A549 (cell line): Measurements from ENCODE around the gene APMAP. TPM values are rescaled to one million over a fixed set of nuclear protein-coding genes. Genes with fewer than 3 reads are reported as not detected.

Experiments
- ATAC-seq, 2 experiments: fragments of 200-7000 bp in 1 of 2; fragments of >200 bp in 1 of 2; cut with Nextera tagmentation in 1 of 2; cut with Tn5 transposase in 1 of 2; 3 replicates each; pipeline versions ENCODE4 v1.8.0 to v1.9.1; 2018 to 2020; ENCODE audit warnings: mild to moderate bottlenecking in 1 of 2, moderate library complexity in 1 of 2
- CTCF ChIA-PET: fragments of 300-600 bp; sonication (Branson Sonifier 250); formaldehyde crosslinking; extraction: SDS; loops from one replicate; lab custom pipeline; 2021; ENCODE audit warnings: antibody characterized with exemption, inconsistent platforms; lab: Yijun Ruan, JAX
- POLR2A ChIA-PET: fragments of 350-600 bp; formaldehyde crosslinking; extraction: SDS; loops from one replicate; lab custom pipeline; 2021; ENCODE audit warnings: antibody characterized with exemption, inconsistent platforms; lab: Yijun Ruan, JAX
- DNase-seq, 2 experiments: peaks; one replicate each; pipeline versions ENCODE4 v3.0.0 to v3.0.0-alpha.2; 2011 to 2016; ENCODE audit warnings: low read depth in 1 of 2, low spot score in 1 of 2
- FAIRE-seq: peaks from 2 replicates; lab custom pipeline; 2011; peaks lifted over from hg19 to GRCh38; lab: Jason Lieb, UNC
- H3K27ac ChIP-seq, 2 experiments: fragments of >200 bp; sonication (Bioruptor Twin); formaldehyde crosslinking; 3 replicates each; pipeline ENCODE4 v1.5.1; 2016 to 2017
- H3K4me1 ChIP-seq: fragments of >200 bp; sonication (Bioruptor Twin); formaldehyde crosslinking; 3 replicates; pipeline ENCODE4 v1.6.1; 2016
- H3K4me2 ChIP-seq: fragments of >200 bp; sonication (Bioruptor Twin); formaldehyde crosslinking; 3 replicates; pipeline ENCODE4 v1.6.1; 2016
- H3K4me3 ChIP-seq: fragments of >200 bp; sonication (Bioruptor Twin); formaldehyde crosslinking; 3 replicates; pipeline ENCODE4 v1.5.1; 2016
- H3K9me3 ChIP-seq: fragments of >200 bp; sonication (Bioruptor Twin); formaldehyde crosslinking; 3 replicates; pipeline ENCODE4 v1.6.1; 2016
- BCL3 ChIP-seq: fragments of >200 bp; sonication (Bioruptor Twin); formaldehyde crosslinking; IDR thresholded peaks from 3 replicates; pipeline ENCODE4 v1.6.1; 2016
- CBX2 ChIP-seq: fragments of 200-600 bp; sonication (generic); IDR thresholded peaks from 2 replicates; pipeline ENCODE4 v1.6.1; 2016; ENCODE audit warnings: low read depth, mild to moderate bottlenecking, borderline replicate concordance
- CHD4 ChIP-seq: fragments of 200-600 bp; sonication (generic); IDR thresholded peaks from 2 replicates; pipeline ENCODE4 v1.6.1; 2016; ENCODE audit warnings: antibody characterized with exemption, mild to moderate bottlenecking, borderline replicate concordance
- CTCF ChIP-seq: fragments of >200 bp; sonication (Bioruptor Twin); formaldehyde crosslinking; IDR thresholded peaks from 3 replicates; pipeline ENCODE4 v1.5.1; 2016
- EHF ChIP-seq: fragments of 250-450 bp; sonication (Bioruptor Pico); IDR thresholded peaks from 2 replicates; pipeline ENCODE4 v1.5.0; 2020; ENCODE audit warnings: mild to moderate bottlenecking
- ELK1 ChIP-seq: fragments of 150-350 bp; IDR thresholded peaks from 2 replicates; pipeline ENCODE4 v1.6.1; 2014; ENCODE audit warnings: low read depth, mild to moderate bottlenecking, low read length
- EP300 ChIP-seq, 2 experiments: fragments of >200 bp; sonication (Bioruptor Twin); formaldehyde crosslinking; IDR thresholded peaks; 2 replicates in 1 of 2; 3 replicates in 1 of 2; pipeline ENCODE4 v1.6.1; 2016 to 2017
- ESRRA ChIP-seq: fragments of 150-350 bp; IDR thresholded peaks from 2 replicates; pipeline ENCODE4 v1.6.1; 2014; ENCODE audit warnings: mild to moderate bottlenecking, low read length, borderline replicate concordance
- FOXS1 ChIP-seq: fragments of 250-450 bp; sonication (Bioruptor Pico); IDR thresholded peaks from 2 replicates; pipeline ENCODE4 v1.5.0; 2020; ENCODE audit warnings: mild to moderate bottlenecking, moderate library complexity
- HES2 ChIP-seq: fragments of >200 bp; sonication (Bioruptor Twin); formaldehyde crosslinking; IDR thresholded peaks from 2 replicates; pipeline ENCODE4 v1.6.1; 2016
- HEYL ChIP-seq: fragments of 250-450 bp; sonication (Bioruptor Pico); IDR thresholded peaks from 2 replicates; pipeline ENCODE4 v1.8.0; 2021; ENCODE audit warnings: mild to moderate bottlenecking, moderate library complexity
- HMGXB4 ChIP-seq: fragments of 250-450 bp; sonication (Bioruptor Pico); IDR thresholded peaks from 2 replicates; pipeline ENCODE4 v1.5.0; 2021; ENCODE audit warnings: mild to moderate bottlenecking, moderate library complexity, borderline replicate concordance
- HOXB13 ChIP-seq: fragments of 250-450 bp; sonication (Bioruptor Pico); IDR thresholded peaks from 2 replicates; pipeline ENCODE4 v1.5.0; 2020; ENCODE audit warnings: low read depth, mild to moderate bottlenecking, moderate library complexity
- KDM5A ChIP-seq: fragments of 200-600 bp; sonication (generic); IDR thresholded peaks from 2 replicates; pipeline ENCODE4 v1.6.1; 2016; ENCODE audit warnings: antibody characterized with exemption, mild to moderate bottlenecking
- MAX ChIP-seq: IDR thresholded peaks from 2 replicates; pipeline ENCODE4 v1.6.1; 2012
- MYC ChIP-seq: IDR thresholded peaks from 2 replicates; pipeline ENCODE4 v1.6.1; 2012; ENCODE audit warnings: mild to moderate bottlenecking, inconsistent platforms, low read length, improper control_type of control experiment, borderline replicate concordance
- NPAS2 ChIP-seq: fragments of 250-450 bp; sonication (Bioruptor Pico); IDR thresholded peaks from 2 replicates; pipeline ENCODE4 v1.8.0; 2022; ENCODE audit warnings: mild to moderate bottlenecking, moderate library complexity, borderline replicate concordance
- PHF8 ChIP-seq: fragments of 200-600 bp; sonication (generic); IDR thresholded peaks from 2 replicates; pipeline ENCODE4 v1.6.1; 2016; ENCODE audit warnings: low read depth, mild to moderate bottlenecking, antibody characterized with exemption, moderate library complexity, borderline replicate concordance
- POLR2A ChIP-seq: IDR thresholded peaks from 2 replicates; pipeline ENCODE4 v1.6.1; 2012; ENCODE audit warnings: mild to moderate bottlenecking, low read length
- REST ChIP-seq: fragments of 200-600 bp; sonication (generic); IDR thresholded peaks from 2 replicates; pipeline ENCODE4 v1.6.1; 2016; ENCODE audit warnings: antibody characterized with exemption, mild to moderate bottlenecking, moderate library complexity
- TFCP2L1 ChIP-seq: fragments of 250-450 bp; sonication (Bioruptor Pico); IDR thresholded peaks from 2 replicates; pipeline ENCODE4 v1.5.0; 2021; ENCODE audit warnings: mild to moderate bottlenecking
- USF2 ChIP-seq: fragments of 450-650 bp; IDR thresholded peaks from 2 replicates; pipeline ENCODE4 v1.6.1; 2014; ENCODE audit warnings: antibody characterized with exemption
- ZC3H11A ChIP-seq: fragments of 450-650 bp; IDR thresholded peaks from 2 replicates; pipeline ENCODE4 v1.6.1; 2014; ENCODE audit warnings: antibody characterized with exemption, mild to moderate bottlenecking
- ZNF302 ChIP-seq: fragments of 250-450 bp; sonication (Bioruptor Pico); IDR thresholded peaks from 2 replicates; pipeline ENCODE4 v1.9.0; 2021; ENCODE audit warnings: inconsistent platforms, mild to moderate bottlenecking, moderate library complexity
- ZSCAN20 ChIP-seq: fragments of 250-450 bp; sonication (Bioruptor Pico); IDR thresholded peaks from 2 replicates; pipeline ENCODE4 v1.8.0; 2022; ENCODE audit warnings: mild to moderate bottlenecking, moderate library complexity
- WGBS: methylation state at CpG from one replicate; pipeline ENCODE4 v1.1.6; 2017; ENCODE audit errors: missing lambda C conversion rate; 5-methylcytosine and 5-hydroxymethylcytosine counted together
- polyA plus RNA-seq, 4 experiments: library from polyadenylated mRNA; depleted of rRNA in 3 of 4; stranded (reverse); fragments of >200 nt; fragmentation: RNase III in 1 of 4; extraction: RNeasy Plus Mini Kit Qiagen cat#74134 plus additional on column Dnase treatment in 1 of 4; gene quantifications; 2 replicates in 3 of 4; 3 replicates in 1 of 4; pipeline ENCODE4 v1.2.3, GENCODE V29; 2011 to 2017

APMAP gene
- polyA plus RNA-seq, 2 of the 4 experiments (the other 2 are of a cell fraction): 113 to 141 TPM

GRCh38 chr20:24943731-24944130, 48.8 kb downstream of the APMAP start:
- ChIA-PET POLR2A (no interaction called here), CTCF (interaction anchor here (1.7 kb wide), 1 partner anchor 13 kb away, joined by 3 read pairs; no protein-coding TSS in a partner anchor)
- no peak for TF ChIP-seq FOXS1
- TF ChIP-seq ZC3H11A: no peak
- no peak for TF ChIP-seq MAX
- TF ChIP-seq HOXB13: no peak
- no peak for TF ChIP-seq ZNF302 (CRISPR knock-in tag)
- no peak for TF ChIP-seq NPAS2
- no peak for TF ChIP-seq HMGXB4 (CRISPR knock-in tag)
- no peak for TF ChIP-seq ELK1
- TF ChIP-seq TFCP2L1 (CRISPR knock-in tag): no peak
- TF ChIP-seq HEYL (CRISPR knock-in tag): no peak
- no peak for TF ChIP-seq REST
- no peak for TF ChIP-seq MYC
- TF ChIP-seq KDM5A: no peak
- no peak for TF ChIP-seq POLR2A
- no peak for TF ChIP-seq CHD4
- no peak for TF ChIP-seq ESRRA
- no peak for DNase-seq
- 2% methylated on average over 3 of the region's 3 CpGs for WGBS
- no peak for ATAC-seq
- FAIRE-seq: no peak
- Histone ChIP-seq H3K4me2 (no peak overlapping the region), H3K9me3 (peaks cover 5% of the 10 kb centered on the region; the same call in 1 of the 3 replicates), H3K4me1 (no peaks in the 10 kb centered on the region), H3K27ac (no peak overlapping the region), H3K4me3 (no peak overlapping the region)

- no peak overlapping the region for H3K4me3 ChIP-seq
- ChIA-PET POLR2A (no interaction called here), CTCF (interaction anchor here (0.9 to 1.7 kb wide), 3 partner anchors 10 to 13 kb away, joined by 3 read pairs; no protein-coding TSS in a partner anchor)
- ATAC-seq (no peak), FAIRE-seq (no peak), DNase-seq (no peak)
- peaks cover 5% of the 10 kb centered on the region; the same call in 1 of the 3 replicates for H3K9me3 ChIP-seq
- no peaks in the 10 kb centered on the region for H3K4me1 ChIP-seq
- no peak overlapping the region for H3K4me2 ChIP-seq
- WGBS: 65% methylated on average over 4 of the region's 4 CpGs
- TF ChIP-seq ZSCAN20 (CRISPR knock-in tag) (no peak), CHD4 (no peak), FOXS1 (no peak), USF2 (no peak), EHF (CRISPR knock-in tag) (no peak), CBX2 (no peak), PHF8 (no peak), EP300 (IDR thresholded peaks at IDR 0.05) (no peak), BCL3 (no peak), HES2 (no peak), CTCF (no peak)
- H3K27ac ChIP-seq: no peak overlapping the region
Observed at GRCh38 chr20:24943196-24943595, 49.4 kb downstream of the APMAP start.
